Activated T-helper 9 cell treated with anti-CD3 and anti-CD28 coated beads, Interleukin-2, amount 50 U/mL, for 16 hours (primary cell): ENCODE data around the gene GRM7.

ENCODE experiments used
- DNase-seq: peaks from one replicate; pipeline ENCODE4 v3.0.0-alpha.2; 2020; ENCODE audit warnings: low read depth

The GRM7 gene

GRCh38 chr3:7400360-7400759, 539.4 kb downstream of the GRM7 start:
- DNase-seq, result no peak

- DNase-seq, result no peak
Observed at GRCh38 chr3:7401418-7401817, 540.5 kb downstream of the GRM7 start.

- no peak for DNase-seq
Observed at GRCh38 chr3:7407107-7407506, 546.2 kb downstream of the GRM7 start.

DNA sequence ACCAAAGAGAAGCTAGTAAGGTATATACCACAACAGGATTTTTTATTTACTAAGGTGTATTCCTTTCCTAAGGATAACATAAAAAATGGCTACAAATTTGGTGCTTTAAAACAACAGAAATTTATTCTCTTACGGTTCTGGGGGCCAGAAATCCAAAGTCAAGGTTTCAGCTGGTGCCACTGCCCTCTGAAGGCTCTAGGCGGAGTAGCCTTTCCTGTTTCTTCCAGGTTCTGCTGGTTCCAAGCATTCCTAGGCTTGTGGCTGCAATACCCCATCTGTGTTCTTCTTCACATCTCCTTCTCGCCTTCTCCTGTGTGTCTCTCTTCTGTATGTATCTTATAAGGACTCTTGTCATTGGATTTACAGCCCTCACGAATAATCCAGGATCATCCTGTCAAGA, 549.9 kb downstream of the GRM7 start:
- no peak for DNase-seq

DNA sequence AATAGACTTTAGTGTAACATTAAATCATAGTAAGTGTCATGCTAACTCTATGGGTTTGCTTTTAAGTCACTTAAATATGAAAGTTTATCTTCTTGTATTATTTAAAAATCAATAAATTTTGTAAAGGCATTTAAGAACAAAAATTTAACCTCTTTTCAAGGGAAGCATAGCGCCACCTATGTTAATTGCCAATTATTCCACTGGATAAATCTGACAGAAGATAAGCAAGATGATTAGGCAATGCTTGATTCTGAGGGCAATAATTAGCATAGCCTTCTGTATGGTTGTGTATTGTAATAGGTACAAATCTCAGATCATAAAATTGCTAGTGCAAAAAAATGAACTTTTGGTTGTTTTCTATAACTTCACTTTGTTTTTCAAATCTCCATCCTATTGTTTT, 560.1 kb downstream of the GRM7 start:
- DNase-seq, result no peak

GRCh38 chr3:7423036-7423435, 562.1 kb downstream of the GRM7 start:
- no peak for DNase-seq

DNA sequence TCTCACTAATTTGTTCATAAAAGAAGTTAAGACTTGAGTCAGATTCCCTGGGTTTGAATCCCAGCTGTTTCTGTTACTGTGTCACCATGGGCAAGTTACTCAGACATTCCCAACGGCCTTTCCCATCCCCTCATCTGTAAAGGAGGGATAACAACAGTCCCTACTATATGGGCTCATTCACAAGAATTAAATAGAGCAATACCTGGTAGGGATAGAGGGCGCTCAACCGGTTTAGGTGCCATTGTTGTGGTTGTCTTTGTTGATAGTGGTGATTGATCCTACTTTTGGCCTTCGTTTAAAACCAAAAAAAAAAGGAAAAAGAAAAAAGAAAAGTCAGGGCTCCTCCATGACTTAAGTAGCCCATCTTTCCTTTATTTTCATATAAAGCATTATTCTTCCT, 563.1 kb downstream of the GRM7 start:
- no peak for DNase-seq

DNA sequence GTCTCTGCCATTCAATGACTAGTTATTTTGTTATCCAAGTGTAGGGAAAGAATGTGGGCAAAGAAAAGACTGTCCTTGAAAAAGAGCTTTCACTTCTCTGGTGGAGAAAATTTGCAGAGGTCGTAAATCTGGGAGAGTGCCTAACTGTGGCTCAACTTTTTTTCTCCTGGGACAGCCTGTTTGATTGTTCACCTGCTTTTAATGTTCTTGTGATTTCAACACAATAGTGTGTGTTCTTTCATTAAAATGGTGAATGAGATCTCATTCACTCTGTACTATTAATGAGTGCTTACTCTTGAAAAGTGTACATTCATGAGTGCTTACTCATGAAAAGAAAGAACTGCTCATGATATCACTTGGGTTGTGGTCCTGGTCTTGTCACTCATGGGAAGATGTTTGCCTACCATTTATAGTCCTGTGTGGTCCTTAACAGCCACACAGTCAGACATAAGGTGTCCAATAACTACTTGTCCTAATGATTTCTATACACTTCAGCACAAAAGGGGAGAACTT, 567.3 kb downstream of the GRM7 start:
- no peak for DNase-seq

DNA sequence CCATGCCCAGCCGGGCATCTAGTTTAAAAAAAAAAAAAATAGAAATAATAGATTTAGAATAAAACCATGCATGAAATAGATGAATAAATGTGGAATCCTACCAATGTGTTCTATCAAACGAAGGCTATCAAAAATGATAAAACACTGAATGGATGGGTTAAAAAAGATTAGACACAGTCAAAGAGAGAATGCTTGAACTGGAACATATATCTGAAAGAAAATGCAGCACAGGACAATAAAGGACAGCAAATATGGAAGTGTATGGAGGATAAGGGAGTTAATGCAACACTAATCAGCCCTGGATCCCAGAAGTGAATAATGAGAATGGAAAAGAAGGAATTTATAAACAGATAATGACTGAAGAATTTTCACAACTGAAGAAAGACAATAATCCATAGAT, 571.7 kb downstream of the GRM7 start:
- DNase-seq, result no peak

DNA sequence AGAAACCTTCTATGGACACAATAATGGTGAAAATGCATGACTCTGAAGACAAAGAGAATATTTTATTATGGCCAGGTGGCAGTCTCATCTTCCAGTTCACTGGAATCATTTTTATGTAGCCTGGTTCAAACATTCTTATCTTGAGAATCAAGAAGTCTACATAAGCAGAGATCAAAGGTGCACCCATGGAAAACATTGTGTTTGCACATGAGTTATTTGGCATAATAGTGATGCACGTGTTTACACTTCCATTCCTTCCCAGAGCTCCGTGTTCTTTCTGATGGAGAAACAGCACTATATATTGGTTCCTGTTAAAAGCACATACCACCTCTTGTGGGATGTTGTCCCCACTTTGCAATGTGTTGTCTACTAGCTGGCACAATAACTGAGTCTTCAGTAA, 572.2 kb downstream of the GRM7 start:
- DNase-seq, result no peak

- DNase-seq, result no peak
Observed at GRCh38 chr3:7436542-7436941, 575.6 kb downstream of the GRM7 start.

- DNase-seq, result no peak
Observed at GRCh38 chr3:7437231-7437630, 576.3 kb downstream of the GRM7 start.

- DNase-seq, result no peak
Observed at GRCh38 chr3:7439101-7439680, 578.3 kb downstream of the GRM7 start.

DNA sequence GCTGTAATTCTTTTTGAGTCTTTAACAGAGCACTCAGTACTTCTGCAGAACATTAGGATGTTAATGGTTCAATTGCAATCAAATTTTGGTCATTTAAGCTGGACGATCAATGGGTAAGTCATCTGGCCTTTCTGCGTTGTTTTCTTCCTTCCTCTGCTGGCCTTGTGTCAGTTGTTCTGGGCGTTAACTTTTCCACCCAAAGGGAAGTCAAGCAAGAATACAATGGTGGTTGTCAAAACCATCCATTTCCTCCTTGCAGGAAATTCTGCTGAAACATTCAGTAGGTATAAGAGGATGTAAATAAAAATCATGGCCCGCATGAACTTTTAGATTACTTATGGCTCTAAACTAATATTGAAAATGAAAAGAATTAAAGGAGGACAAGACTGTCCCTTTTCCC, 584.0 kb downstream of the GRM7 start:
- DNase-seq, result no peak

DNA sequence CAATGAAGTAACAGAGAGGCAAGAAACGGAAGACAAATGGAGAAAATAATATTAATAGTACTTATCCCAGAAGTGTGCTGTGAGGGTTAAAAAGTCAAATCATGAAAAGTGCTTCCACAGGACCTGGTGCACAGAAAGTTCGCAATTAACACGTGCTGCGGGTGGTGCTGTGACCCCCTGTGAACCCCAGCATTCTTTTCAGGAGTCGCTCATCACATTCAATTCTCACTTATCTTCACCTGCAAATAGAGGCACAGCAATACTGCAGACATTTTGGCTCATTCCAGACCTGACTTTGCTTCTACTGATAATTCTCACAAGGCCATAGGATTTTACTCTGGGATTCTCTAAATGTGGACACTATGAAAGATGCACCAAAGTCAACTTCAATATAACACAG, 584.4 kb downstream of the GRM7 start:
- DNase-seq, result no peak

- DNase-seq, result no peak
Observed at GRCh38 chr3:7447197-7447769, 586.4 kb downstream of the GRM7 start.

GRCh38 chr3:7456386-7456785, 595.5 kb downstream of the GRM7 start:
- no peak for DNase-seq

DNA sequence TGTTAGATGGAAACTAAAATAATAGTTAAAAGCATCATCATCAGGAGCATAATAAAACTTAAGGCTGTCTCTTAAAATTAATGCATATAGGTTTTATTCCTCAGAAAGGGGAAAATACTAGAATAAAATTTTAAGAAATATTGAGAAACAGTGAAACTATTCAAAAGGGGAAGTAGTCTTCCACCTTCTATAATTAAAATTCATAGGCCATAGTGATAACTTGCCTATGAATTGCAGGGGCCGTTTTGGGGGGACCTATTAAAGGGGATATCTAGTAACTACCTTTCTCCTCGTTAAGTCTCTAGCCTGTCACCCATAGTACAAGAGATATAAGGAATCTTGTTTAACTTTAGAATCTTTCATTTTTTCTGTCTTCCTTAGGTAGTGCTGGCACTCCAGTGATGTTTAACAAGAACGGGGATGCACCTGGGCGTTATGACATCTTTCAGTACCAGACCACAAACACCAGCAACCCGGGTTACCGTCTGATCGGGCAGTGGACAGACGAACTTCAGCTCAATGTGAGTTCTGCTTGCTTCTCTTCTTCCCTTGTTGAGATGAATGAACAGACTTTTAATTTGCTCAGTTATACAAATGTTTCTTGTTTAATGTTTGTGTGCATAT, 600.4 kb downstream of the GRM7 start:
- DNase-seq, result no peak

- DNase-seq, result no peak
Observed at GRCh38 chr3:7469866-7470265, 609.0 kb downstream of the GRM7 start.

- DNase-seq, result no peak
Observed at GRCh38 chr3:7484636-7485035, 623.7 kb downstream of the GRM7 start.

GRCh38 chr3:7487763-7488162, 626.8 kb downstream of the GRM7 start:
- DNase-seq, result no peak

GRCh38 chr3:7489417-7489816, 628.5 kb downstream of the GRM7 start:
- no peak for DNase-seq

DNA sequence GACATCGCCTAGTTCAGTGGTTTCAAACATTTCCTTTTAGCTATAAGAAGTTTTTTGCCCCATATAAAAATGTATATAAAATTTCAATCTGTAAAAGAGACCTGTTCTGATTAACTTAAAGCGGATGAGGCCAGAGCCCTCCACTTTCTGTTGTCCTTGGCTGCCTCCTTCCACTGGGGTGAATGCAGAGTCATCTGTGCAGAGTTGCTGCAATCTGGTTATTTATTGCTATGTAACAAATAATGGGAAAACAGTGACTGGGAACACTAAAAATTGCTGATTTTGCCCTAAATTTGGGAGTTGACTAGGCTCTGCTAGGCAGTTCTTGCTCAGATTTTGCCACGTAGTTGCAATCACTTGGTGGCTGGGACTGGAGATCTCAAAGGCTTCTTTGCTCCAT, 637.8 kb downstream of the GRM7 start:
- no peak for DNase-seq

- no peak for DNase-seq
Observed at GRCh38 chr3:7503431-7503830, 642.5 kb downstream of the GRM7 start.
